Stimulated activated CD4-positive, alpha-beta T cell treated with anti-CD3 and anti-CD28 coated beads, Interleukin-12 subunit alpha, Interleukin-12 subunit beta, amount 100 ng/mL, for 48 hours (primary cell): ENCODE results near the gene KIF4B.
"Not testable (repeated sequence)": the region's sequence is repeated elsewhere in the genome, so short reads cannot be mapped to it uniquely, and the experiment has no call there.

Source experiments
- DNase-seq, 3 donors: peaks; one replicate each; pipeline ENCODE4 v3.0.0-alpha.2; 2020; ENCODE audit warnings: low read depth in 2 of 3, low spot score in 1 of 3

KIF4B gene, protein sequence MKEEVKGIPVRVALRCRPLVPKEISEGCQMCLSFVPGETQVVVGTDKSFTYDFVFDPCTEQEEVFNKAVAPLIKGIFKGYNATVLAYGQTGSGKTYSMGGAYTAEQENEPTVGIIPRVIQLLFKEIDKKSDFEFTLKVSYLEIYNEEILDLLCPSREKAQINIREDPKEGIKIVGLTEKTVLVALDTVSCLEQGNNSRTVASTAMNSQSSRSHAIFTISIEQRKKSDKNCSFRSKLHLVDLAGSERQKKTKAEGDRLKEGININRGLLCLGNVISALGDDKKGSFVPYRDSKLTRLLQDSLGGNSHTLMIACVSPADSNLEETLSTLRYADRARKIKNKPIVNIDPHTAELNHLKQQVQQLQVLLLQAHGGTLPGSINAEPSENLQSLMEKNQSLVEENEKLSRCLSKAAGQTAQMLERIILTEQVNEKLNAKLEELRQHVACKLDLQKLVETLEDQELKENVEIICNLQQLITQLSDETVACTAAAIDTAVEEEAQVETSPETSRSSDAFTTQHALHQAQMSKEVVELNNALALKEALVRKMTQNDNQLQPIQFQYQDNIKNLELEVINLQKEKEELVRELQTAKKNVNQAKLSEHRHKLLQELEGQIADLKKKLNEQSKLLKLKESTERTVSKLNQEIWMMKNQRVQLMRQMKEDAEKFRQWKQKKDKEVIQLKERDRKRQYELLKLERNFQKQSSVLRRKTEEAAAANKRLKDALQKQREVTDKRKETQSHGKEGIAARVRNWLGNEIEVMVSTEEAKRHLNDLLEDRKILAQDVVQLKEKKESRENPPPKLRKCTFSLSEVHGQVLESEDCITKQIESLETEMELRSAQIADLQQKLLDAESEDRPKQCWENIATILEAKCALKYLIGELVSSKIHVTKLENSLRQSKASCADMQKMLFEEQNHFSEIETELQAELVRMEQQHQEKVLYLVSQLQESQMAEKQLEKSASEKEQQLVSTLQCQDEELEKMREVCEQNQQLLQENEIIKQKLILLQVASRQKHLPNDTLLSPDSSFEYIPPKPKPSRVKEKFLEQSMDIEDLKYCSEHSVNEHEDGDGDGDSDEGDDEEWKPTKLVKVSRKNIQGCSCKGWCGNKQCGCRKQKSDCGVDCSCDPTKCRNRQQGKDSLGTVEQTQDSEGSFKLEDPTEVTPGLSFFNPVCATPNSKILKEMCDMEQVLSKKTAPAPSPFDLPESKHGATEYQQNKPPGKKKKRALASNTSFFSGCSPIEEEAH

DNA sequence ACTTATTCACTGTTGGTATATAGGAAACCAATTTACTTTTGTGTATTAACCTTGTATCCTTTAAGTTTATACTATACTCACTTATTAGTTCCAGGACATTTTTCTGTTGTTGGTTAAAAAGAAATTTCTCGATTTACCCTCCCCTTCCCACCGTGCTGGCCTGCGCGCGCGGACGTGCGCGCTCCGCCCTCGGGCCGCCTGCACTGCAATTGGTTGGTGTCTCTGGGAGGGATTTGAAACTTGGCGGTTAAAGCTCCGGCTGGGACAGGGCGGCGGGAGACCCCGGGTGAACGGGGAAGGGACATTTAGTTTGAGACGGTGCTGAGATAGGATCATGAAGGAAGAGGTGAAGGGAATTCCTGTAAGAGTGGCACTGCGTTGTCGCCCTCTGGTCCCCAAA is at the start of gene KIF4B:
KIF4B (plus strand) TSS at position 230 of the 400 bp plus-strand sequence; CDS start at position 335, 105 bp downstream.
- no peak for DNase-seq

DNA sequence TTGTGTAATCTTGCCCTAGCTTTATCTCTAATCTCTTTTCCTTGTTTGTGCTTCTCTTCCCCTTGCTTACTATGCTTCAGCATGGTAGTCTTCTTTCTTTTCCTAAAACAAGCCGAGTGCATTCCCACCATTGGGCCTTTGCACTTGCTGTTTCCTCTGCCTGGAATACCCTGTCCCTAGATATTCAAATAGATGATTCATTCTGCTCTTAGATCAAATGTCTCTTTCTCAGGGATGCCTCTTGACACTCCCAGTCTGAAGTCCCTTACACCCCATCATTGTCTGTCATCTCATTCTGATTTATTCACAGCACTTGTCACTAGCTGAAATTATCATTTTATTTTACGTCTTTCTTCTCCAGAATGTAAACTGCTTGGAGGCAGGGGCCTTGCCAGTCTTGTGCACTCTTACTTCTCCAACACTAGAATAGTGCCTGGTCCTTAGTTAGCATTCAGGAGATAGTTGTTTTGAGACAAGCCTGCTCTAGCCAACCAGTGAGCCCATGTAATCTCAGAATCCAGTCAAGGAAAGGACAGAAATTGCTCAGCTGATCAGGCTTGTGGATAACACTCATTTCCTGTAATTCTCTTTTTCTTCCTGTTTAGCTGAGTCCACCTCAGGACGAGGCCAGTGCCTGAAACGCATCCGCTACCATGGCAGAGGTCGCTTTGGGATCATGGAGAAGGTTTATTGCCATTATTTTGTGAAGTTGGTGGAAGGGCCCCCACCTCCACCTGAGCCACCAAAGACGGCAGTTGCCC is 47.3 kb upstream of the KIF4B start:
- no peak for DNase-seq

DNA sequence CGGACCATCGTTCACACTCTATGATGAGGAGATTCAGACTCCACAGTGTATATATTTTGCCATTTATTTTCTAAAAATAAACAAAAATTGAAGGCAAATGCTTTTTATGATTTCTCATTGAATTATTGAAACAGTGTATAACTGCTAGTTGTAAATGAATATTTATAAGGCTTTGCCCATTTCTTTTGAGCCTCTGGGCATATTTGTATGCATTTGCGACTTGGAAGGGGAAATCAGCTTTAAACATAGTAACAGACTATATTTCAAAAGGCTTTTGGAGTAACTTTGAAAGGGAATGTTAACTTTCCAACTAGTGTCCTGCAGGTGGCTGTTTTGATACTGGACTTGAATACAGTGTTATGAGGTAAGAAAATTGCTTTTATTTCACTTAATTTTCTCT is 46.7 kb upstream of the KIF4B start:
- DNase-seq = no peak

DNA sequence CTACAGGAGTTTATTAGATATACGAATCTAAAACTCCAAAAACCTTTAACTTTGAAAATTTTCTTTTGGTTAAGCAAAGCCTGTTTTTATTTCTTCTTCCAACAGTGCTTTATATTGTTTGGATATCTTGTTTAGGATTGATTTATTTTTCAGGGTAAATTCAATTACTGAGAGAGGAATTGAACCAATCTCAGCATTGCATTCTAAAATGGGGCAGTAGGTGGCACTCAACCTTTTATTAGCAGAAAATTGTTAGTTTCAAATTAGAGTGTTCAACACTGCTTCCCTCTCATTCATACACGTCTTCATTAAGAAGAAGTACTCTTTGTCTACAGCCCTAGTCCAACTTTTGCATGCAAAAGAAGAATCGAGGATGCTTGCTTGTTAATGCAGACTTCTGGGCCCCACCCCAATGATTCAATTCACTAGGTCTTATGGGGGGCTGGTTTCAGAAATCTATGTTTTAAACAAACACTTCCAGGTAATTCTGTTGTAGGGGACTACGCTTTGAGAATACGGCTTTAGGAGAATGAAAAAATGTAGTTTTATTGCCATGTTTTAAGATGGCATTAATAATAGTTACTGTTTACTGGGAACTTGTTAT is 46.0 kb upstream of the KIF4B start:
- no peak for DNase-seq

DNA sequence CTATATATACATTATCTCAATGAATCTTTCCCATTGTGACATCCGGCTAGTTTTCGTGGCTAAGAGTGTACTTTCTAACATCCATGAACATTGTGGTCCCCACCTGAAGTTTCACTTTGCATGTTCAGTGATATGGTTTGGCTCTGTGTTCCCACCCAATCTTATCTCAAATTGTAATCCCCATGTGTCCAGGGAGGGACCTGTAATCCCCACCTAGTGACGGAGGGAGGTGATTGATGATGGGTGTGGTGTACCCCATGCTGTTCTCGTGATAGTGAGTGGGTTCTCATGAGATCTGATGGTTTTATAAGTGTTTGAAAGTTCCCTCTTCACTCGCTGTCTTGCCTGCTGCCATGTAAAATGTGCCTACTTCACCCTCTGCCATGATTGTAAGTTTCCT is 44.6 kb upstream of the KIF4B start:
- no peak for DNase-seq

DNA sequence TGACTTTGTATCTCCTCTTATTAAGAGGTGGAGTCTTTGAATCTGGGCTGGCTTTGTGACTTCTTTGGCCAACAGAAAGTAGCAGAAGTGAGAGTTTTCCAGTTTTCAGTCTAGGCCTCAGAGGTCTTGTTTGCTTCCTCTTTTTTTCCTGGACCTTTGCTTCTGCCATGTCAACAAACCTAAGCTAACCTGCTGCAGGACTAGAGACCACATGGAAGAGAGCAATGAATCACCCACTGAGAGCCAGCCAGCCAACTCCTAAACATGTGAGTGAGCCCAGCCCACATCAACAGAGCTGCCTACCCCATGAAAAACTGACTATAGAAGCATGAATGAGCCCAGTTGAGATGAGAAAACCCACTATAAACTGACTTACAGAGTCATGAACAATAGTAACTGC is 42.8 kb upstream of the KIF4B start:
- no peak for DNase-seq

DNA sequence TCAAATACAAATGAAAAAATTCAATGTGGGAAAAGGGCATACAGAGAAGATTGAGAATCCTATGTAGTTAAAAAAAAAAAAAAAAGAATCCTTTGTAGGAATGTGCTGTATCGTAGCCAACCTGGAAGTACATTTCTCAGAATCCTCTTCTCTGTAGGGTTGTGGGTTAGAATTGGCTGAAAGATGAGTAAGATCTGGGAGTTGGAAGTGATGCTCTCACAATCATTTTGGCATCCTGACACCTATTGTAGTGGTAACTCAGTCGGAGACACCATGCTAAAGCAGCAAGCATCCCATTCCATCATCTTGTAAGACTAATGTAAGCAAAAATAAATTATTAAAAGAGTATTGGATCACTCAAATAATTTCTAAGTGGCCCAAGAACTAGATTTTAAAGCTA is 42.1 kb upstream of the KIF4B start:
- no peak for DNase-seq

DNA sequence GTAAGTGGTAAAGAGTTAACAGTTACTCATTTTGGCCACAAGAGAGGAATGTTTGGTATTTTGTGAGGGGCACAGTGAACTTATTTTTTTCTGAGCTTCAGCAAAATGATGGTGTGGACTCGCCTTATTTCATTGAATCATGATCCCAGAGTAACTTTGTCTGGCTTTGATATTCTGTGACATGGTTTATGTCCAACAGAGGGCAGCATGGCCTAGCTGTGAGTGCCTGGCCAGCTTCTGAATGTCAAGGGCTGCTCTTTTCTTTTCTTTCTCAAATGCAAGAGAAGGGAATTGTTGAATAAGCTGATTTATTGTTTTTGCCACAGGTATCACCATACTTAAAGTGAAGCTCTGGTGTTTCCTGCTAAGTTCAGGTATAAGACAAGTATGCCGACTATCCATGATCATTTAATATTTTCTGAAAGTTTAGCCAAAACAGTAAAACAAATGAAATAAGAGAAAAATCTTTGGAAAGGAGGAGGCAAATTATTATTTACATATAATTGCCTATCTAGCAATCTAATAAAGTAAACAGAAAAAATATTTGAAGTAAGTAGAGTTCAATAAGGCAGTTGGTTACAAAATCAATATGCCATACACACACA is 41.0 kb upstream of the KIF4B start:
- DNase-seq = no peak

DNA sequence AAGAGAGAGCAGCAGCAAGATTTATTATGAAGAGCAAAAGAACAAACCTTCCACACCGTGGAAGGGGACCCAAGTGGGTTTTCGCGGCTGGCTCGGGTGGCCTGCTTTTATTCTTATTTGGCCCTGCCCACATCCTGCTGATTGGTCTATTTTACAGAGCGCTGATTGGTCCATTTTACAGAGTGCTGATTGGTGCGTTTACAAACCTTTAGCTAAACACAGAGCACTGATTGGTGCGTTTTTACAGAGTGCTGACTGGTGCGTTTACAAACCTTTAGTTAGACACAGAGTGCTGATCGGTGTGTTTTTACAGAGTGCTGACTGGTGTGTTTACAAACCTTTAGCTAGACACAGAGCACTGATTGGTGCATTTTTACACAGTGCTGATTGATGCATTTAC is 37.5 kb upstream of the KIF4B start:
- DNase-seq = not testable (repeated sequence)

DNA sequence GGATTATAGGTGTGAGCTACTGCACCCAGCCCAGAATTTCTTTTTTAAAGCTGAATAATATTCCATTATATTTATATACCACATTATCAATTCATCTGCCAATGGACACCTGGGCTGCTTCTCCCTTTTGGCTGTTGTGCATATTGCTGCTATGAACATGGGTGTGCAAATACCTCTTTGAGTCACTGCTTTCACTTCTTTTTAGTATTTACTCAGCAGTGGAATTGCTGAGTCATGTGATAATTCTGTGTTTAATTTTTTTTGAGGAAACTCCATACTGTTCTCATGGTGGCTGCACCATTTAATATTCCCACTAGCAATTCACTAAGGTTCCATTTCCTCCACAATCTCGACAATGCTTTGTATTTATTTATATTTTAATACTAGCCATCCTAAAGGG is 36.1 kb upstream of the KIF4B start:
- DNase-seq = no peak

DNA sequence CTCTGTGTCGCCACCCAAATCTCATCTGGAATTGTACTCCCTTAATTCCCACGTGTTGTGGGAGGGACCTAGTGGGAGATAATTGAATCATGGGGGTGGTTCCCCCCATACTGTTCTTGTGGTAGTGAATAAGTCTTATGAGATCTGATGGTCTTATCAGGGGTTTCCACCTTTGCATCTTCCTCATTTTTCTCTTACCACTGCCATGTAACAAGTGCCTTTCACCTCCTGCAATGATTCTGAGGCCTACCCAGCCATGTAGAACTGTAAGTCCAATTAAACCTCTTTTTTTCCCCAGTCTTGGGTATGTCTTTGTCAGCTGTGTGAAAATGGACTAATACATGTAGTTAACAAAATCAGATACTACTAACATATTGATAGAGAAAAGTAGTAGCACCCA is 35.3 kb upstream of the KIF4B start:
- not testable (repeated sequence) for DNase-seq

DNA sequence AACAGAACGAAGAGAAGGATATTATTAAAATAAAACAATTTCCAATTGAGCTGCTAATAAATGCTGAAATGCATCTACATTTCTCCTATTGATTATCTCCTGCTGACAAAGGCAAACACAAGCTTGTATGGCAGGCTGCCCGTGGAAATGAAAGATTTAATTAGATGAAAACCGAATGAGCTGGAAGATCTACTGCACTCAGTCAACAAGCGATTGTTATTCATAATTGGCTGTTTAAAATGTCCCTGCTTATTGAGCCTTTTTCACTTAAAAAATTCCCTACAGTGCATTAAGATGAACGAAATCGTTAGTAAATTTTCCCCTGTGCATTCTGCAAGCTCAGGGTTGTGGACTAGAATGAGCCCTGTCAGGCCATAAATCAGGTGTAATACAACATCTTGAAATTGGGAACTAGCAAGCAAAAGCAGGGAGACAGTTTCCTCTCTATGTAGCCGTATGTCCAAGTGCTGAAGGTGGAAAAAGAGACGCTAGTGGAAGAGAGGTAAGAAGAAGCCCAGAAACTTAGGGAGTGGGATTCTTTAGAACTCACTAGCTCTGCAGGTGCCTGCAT is 28.5 kb upstream of the KIF4B start:
- DNase-seq = no peak

DNA sequence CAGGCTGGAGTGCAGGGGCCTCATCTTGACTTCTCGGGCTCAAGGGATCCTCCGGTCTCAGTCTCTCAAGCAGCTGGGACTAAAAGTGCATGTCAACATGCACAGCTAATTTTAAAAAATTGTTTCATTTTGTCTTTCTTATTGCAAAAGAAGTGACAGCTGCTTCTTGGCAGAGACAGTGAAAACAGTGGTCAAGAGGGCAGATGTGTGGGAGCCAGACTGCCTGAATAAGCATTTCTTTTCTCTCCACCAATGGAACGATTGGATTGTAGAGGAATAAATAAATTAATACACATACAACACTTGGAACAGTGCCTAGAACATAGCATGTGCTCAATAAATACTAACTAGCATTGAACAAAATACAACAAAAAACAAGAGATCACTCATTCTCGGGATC is 27.4 kb upstream of the KIF4B start:
- DNase-seq = no peak

DNA sequence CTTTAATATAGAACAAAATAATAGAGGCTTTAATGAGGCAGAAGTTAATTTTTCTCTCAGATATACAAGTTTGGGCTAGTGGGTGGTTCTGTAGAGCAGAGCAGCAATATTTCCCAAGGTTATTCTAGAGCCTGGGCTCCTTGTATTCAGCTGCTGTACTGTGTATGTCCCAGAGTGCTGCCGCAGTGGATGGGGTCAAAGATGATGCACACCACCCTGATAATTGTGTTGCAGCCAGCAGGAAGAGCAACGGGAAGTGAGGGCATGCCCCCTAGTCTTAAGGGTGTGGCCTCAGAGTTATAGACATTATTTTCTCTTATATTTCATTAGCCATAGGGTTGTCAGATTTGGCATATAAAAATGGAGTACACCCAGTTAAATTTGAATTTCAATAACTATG is 23.9 kb upstream of the KIF4B start:
- no peak for DNase-seq

DNA sequence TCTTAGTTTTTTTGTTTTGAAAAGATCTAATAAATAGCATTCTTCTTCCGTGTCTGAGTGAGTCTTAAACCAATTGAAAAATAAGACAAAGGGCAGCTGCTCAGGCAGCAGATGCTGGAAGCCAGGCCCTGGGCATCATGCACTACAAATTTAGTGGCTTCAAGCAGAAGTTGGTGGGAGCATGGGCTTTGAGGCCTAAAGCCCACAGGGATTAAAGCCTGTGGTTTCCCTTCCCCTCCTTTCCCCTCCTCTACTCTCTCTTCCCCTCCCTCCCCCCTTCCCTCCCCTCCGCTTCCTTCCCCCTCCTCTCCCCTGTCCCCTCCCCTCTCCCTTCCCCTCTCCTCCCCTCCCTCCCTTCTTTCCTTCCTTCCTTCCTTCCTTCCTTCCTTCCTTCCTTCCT is 20.1 kb upstream of the KIF4B start:
- DNase-seq = no peak

DNA sequence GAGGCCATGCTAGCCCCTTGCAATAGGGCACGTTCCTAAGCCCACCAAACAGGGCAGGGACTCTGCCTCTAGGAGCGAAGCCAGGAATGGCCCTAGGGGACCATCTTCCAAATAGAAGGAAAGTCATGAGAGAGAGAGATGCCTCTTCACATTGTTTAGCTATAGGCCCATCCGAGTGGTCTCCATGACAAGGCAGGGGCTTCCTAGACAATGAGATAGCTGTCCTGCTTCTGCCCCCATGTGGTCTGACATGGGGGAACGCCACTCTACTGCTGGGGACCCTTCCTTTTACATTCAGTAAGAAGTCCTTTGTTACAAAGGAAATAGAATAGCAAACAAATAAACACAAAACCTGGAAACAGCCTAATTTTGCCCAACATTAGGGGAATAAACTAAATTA is 17.9 kb upstream of the KIF4B start:
- DNase-seq = no peak

DNA sequence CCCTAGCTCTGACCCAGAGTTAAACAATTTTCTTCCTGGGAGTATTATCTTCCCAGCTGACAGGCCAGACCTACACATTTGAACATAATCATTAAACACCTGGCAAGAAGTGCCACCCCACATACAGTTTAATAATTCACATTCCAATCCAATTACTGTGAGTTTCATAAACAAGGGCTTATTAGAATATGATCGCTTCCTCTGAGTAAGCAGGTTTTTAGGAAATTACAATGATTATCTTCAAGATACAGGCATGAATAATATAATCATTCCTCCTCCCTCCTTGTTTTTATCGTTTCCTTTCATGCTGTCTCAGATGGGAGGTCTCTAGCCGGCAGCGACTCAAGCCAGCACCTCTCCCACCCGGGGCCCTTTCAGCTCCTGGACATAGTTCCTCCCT is 15.8 kb upstream of the KIF4B start:
- no peak for DNase-seq

DNA sequence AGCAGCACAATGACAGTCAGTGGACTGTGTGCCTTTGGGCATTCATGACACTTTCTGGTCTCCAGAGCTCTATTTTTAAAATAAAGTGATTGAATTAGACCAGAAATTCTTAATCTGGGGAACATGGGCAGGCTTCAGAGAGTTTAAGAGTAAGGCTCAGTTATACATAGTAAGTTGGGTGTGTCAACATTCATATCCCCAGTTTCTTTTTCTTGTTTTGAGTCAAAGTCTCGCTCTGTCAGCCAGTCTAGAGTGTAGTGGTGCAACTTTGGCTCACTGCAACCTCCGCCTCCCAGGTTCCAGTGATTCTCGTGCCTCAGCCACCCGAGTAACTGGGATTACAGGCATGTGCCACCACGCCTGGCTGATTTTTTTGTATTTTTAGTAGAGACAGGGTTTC is 13.7 kb upstream of the KIF4B start:
- DNase-seq = no peak

DNA sequence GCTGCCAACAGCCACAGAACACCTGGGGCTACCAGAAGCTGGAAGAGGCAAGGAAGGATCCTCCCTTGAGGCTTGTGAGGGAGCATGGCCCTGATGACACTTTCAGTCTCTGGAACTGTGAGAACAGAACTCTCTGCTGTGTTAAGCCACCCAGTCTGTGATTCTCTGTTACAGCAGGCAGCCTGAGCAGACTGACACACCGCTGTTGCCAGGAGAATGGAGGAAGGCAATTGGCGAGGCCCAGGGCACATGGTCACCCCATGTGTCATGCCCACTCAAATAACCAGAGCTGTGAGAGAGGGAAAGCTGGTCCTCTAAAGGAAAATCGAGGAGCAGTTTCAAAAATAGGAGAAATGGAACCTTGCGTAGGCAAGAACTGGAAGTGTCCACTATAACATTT is 12.0 kb upstream of the KIF4B start:
- DNase-seq = no peak

DNA sequence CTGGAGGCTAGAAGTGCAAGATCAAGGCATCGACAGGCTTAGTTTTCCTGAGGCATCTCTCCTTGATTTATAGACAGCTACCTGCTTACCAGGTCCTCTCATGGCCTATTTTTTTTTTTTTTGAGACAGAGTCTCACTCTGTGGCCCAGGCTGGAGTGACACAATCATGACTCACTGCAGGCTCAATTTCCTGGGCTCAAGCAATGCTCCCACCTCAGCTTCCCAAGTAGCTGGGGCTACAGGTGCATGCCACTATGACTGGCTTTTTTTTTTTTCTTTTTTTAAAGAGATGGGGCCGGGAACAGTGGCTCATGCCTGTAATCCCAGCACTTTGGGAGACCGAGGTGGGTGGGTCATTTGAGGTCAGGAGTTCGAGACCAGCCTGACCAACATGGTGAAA is 10.8 kb upstream of the KIF4B start:
- not testable (repeated sequence) for DNase-seq
